Right atrium auricular region (tissue), 2 donors: ENCODE data around the gene TMC6. TPM values are rescaled to one million over a fixed set of nuclear protein-coding genes. Genes with fewer than 3 reads are reported as not detected.

Source experiments
- DNase-seq: peaks from one replicate; pipeline ENCODE4 v3.0.0-alpha.2; 2019; ENCODE audit warnings: low spot score
- H3K27ac ChIP-seq, 2 donors: fragments of 200-600 bp; sonication (generic); 1 replicate in 1 of 2; 2 replicates in 1 of 2; pipeline ENCODE4 v1.5.1; 2016 to 2019
- H3K27me3 ChIP-seq, 2 donors: fragments of 200-600 bp; sonication (generic); one replicate each; pipeline versions ENCODE4 v1.5.1 to v1.6.0; 2017 to 2019
- H3K36me3 ChIP-seq: fragments of 200-600 bp; sonication (generic); one replicate; pipeline ENCODE4 v1.5.1; 2016
- H3K4me1 ChIP-seq, 2 donors: fragments of 200-600 bp; sonication (generic); one replicate each; pipeline versions ENCODE4 v1.5.1 to v1.6.0; 2017 to 2019
- H3K4me3 ChIP-seq, 2 donors: fragments of 200-600 bp; sonication (generic); 1 replicate in 1 of 2; 2 replicates in 1 of 2; pipeline ENCODE4 v1.5.1; 2017 to 2019; ENCODE audit warnings: mild to moderate bottlenecking in 1 of 2, moderate library complexity in 1 of 2
- H3K9me3 ChIP-seq, 2 donors: fragments of 200-600 bp; sonication (generic); one replicate each; pipeline ENCODE4 v1.5.1; 2019
- CTCF ChIP-seq, 2 donors: fragments of 200-600 bp; sonication (generic); IDR thresholded peaks; one replicate each; pipeline ENCODE4 v1.5.1; 2019; ENCODE audit warnings: antibody characterized with exemption in 2 of 2
- total RNA-seq, 2 donors: library from RNA; depleted of rRNA; stranded (reverse); fragments of >200 nt; gene quantifications; one replicate each; pipeline ENCODE4 v1.1.0, GENCODE V29; 2016

TMC6 gene
- total RNA-seq, 2 donors from 2014 or later, result 7.5 to 41.3 TPM

GRCh38 chr17:78168242-78168902 is 39.8 kb upstream of the TMC6 start, which contains the start of gene SYNGR2:
Gene SYNGR2, plus strand, starts transcription at chr17:78168581. Its CDS starts 36 bp downstream, at chr17:78168617.
- Histone ChIP-seq H3K27me3 (no peaks in the 10 kb centered on the region), H3K9me3 (no peaks in the 10 kb centered on the region), H3K27ac (peak within 1 kb of the TSS; percentile 79 to 83), H3K4me3 (peak within 1 kb of the TSS; percentile 59 to 77), H3K36me3 (peaks cover 3% of the 10 kb centered on the region), H3K4me1 (peaks cover 0 to 41% of the 10 kb centered on the region in 2 donors)
- peak in 1 of 2 donors; percentile 16 for TF ChIP-seq CTCF (IDR thresholded peaks at IDR 0.05)
- no peak for DNase-seq

DNA sequence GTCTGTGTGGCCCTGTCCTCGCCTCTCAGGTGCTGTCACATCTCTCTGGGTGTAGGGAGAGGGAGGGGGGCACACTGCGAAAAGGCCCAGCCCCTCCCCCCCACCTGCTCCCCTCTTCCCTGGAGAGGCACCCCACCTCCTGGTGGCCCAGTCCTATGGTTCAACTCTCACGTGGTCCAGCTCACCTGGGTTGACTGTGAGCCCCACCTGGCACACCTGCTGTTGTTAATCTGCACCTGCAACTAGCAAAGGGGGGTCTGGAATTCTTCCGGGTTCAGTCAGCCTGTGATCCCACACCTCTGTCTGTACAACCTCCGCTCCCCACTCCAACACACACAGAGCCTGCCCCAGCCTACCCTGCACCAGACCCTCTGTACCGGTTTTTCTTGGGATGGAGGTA is 37.9 kb upstream of the TMC6 start:
- H3K9me3 ChIP-seq, result no peaks in the 10 kb centered on the region
- no peak overlapping the region for H3K4me3 ChIP-seq
- no peaks in the 10 kb centered on the region for H3K27me3 ChIP-seq
- no peaks in the 10 kb centered on the region for H3K36me3 ChIP-seq
- peaks cover 0 to 21% of the 10 kb centered on the region in 2 donors for H3K4me1 ChIP-seq
- no peak overlapping the region for H3K27ac ChIP-seq
- no peak for TF ChIP-seq CTCF (IDR thresholded peaks at IDR 0.05)
- DNase-seq, result no peak

DNA sequence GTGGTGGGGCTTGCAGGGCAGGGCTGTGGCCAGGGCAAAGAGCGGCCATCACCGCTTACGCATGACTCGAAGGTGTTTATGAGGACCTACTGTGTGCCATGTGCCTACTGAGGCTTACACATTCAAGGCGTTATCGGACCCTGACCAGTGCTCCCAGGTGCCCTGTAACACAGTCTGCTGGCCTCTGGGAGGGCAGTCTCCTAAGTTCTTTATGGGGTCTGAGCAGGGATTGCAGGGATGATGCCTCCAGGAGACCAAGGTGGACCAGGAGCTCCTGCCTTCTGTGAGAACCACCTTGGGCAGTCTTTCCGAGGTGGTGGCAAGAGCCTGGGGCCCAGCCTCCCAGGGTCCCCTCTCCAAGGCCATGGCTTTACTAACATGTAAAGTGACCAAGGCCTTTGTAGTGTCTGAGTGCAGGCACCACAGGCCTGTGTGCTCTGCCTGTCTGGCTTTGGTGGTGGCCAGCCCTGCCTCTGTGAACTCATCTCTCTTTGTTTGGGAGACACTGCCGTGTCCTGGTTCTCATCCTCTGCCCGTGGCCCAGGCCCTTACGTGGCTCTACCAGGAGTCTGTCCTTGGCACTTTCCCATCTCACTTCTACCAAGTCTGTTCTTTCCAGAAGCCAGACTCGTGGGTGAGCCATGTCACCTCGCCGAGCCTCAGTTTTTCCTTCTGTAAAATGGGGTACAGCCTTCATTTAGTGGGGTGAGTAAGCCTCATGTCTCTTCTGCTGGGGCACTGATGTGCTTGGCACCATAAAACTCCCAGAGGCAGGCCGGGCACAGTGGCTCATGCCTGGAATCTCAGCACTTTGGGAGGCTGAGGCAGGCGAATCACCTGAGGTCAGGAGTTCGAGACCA is 36.4 kb upstream of the TMC6 start:
- Histone ChIP-seq H3K9me3 (no peaks in the 10 kb centered on the region), H3K27ac (no peak overlapping the region), H3K36me3 (no peaks in the 10 kb centered on the region), H3K27me3 (no peaks in the 10 kb centered on the region), H3K4me3 (no peak overlapping the region), H3K4me1 (peaks cover 0 to 17% of the 10 kb centered on the region in 2 donors)
- DNase-seq, result no peak
- no peak for TF ChIP-seq CTCF (IDR thresholded peaks at IDR 0.05)

GRCh38 chr17:78163881-78164747 is 35.6 kb upstream of the TMC6 start:
- H3K36me3 ChIP-seq, result no peaks in the 10 kb centered on the region
- H3K27ac ChIP-seq, result no peak overlapping the region

More at GRCh38 chr17:78163881-78164747, 35.6 kb upstream of the TMC6 start:
- Histone ChIP-seq H3K4me1 (peaks cover 0 to 9% of the 10 kb centered on the region in 2 donors), H3K4me3 (no peak overlapping the region), H3K9me3 (no peaks in the 10 kb centered on the region), H3K27me3 (no peaks in the 10 kb centered on the region)
- no peak for DNase-seq
- TF ChIP-seq CTCF (IDR thresholded peaks at IDR 0.05), result no peak
